Ectodermal cell (in vitro differentiated cells): Measurements from ENCODE around the gene DGKB.

Source experiments
- H3K27ac ChIP-seq: 2 replicates; pipeline ENCODE4 v1.7.0; 2013; ENCODE audit warnings: mild to moderate bottlenecking, low read depth, low read length; ENCODE audit not compliant: insufficient read depth, poor library complexity, severe bottlenecking
- H3K27me3 ChIP-seq: 2 replicates; pipeline ENCODE4 v1.7.0; 2013; ENCODE audit warnings: mild to moderate bottlenecking, low read length; ENCODE audit not compliant: insufficient read depth, control insufficient read depth, poor library complexity, severe bottlenecking
- H3K36me3 ChIP-seq: one replicate; pipeline ENCODE4 v1.7.0; 2013; ENCODE audit warnings: low read length; ENCODE audit not compliant: control insufficient read depth, insufficient read depth
- H3K4me1 ChIP-seq: one replicate; pipeline ENCODE4 v1.7.0; 2013; ENCODE audit warnings: low read length; ENCODE audit not compliant: control insufficient read depth, insufficient read depth
- H3K4me3 ChIP-seq: 2 replicates; pipeline ENCODE4 v1.7.0; 2013; ENCODE audit warnings: low read depth, low read length, control low read depth; ENCODE audit not compliant: insufficient read depth
- H3K9me3 ChIP-seq: 2 replicates; pipeline ENCODE4 v1.7.0; 2013; ENCODE audit warnings: mild to moderate bottlenecking, low read length, moderate library complexity; ENCODE audit not compliant: control insufficient read depth
- WGBS, 2 experiments: methylation state at CpG; one replicate each; pipeline ENCODE4 v1.1.7; 2013; ENCODE audit warnings: missing lambda C conversion rate in 2 of 2; 5-methylcytosine and 5-hydroxymethylcytosine counted together

The DGKB gene

GRCh38 chr7:14236834-14237233, 665.7 kb downstream of the DGKB start:
- WGBS, 2 experiments = 100% methylated on average over 1 of the region's 3 CpGs; no CpG with 5 or more reads in 1 of the 2 experiments
- Histone ChIP-seq H3K27ac (no peak overlapping the region), H3K9me3 (no peaks in the 10 kb centered on the region), H3K36me3 (no peaks in the 10 kb centered on the region), H3K4me1 (peaks cover under 1% of the 10 kb centered on the region), H3K27me3 (no peaks in the 10 kb centered on the region), H3K4me3 (no peak overlapping the region)

GRCh38 chr7:14235056-14235455, 667.5 kb downstream of the DGKB start:
- no peaks in the 10 kb centered on the region for H3K36me3 ChIP-seq
- H3K4me1 ChIP-seq = no peaks in the 10 kb centered on the region
- H3K27ac ChIP-seq = no peak overlapping the region
- no peaks in the 10 kb centered on the region for H3K27me3 ChIP-seq
- WGBS, 2 experiments = 83 to 95% methylated on average over 2 of the region's 2 CpGs
- no peak overlapping the region for H3K4me3 ChIP-seq
- H3K9me3 ChIP-seq = no peaks in the 10 kb centered on the region

- Histone ChIP-seq H3K36me3 (no peaks in the 10 kb centered on the region), H3K4me3 (no peak overlapping the region), H3K9me3 (no peaks in the 10 kb centered on the region), H3K4me1 (no peaks in the 10 kb centered on the region), H3K27me3 (no peaks in the 10 kb centered on the region), H3K27ac (no peak overlapping the region)
- 50 to 70% methylated on average over 1 of the region's 4 CpGs for WGBS, 2 experiments
These were observed 668.6 kb downstream of the DGKB start for GRCh38 chr7:14233868-14234369.

- WGBS, 2 experiments = 75 to 89% methylated on average over 4 to 7 of the region's 7 CpGs
- Histone ChIP-seq H3K36me3 (no peaks in the 10 kb centered on the region), H3K27me3 (no peaks in the 10 kb centered on the region), H3K4me3 (no peak overlapping the region), H3K27ac (no peak overlapping the region), H3K4me1 (no peaks in the 10 kb centered on the region), H3K9me3 (no peaks in the 10 kb centered on the region)
These were observed 669.3 kb downstream of the DGKB start for GRCh38 chr7:14233076-14233867.

GRCh38 chr7:14229047-14229446, 673.5 kb downstream of the DGKB start:
- Histone ChIP-seq H3K27me3 (no peaks in the 10 kb centered on the region), H3K9me3 (no peaks in the 10 kb centered on the region), H3K36me3 (no peaks in the 10 kb centered on the region), H3K27ac (no peak overlapping the region), H3K4me1 (no peaks in the 10 kb centered on the region), H3K4me3 (no peak overlapping the region)

GRCh38 chr7:14228341-14228740, 674.2 kb downstream of the DGKB start:
- WGBS, 2 experiments = 89 to 100% methylated on average over 3 to 4 of the region's 4 CpGs
- Histone ChIP-seq H3K36me3 (no peaks in the 10 kb centered on the region), H3K9me3 (no peaks in the 10 kb centered on the region), H3K27me3 (no peaks in the 10 kb centered on the region), H3K4me1 (no peaks in the 10 kb centered on the region), H3K27ac (no peak overlapping the region), H3K4me3 (no peak overlapping the region)

- no peaks in the 10 kb centered on the region for H3K27me3 ChIP-seq
- WGBS, 2 experiments = no CpG with 5 or more reads among the region's 2 CpGs
These were observed 676.4 kb downstream of the DGKB start for GRCh38 chr7:14226126-14226525.

GRCh38 chr7:14219125-14219524, 683.4 kb downstream of the DGKB start:
- Histone ChIP-seq H3K4me3 (no peak overlapping the region), H3K4me1 (no peaks in the 10 kb centered on the region), H3K9me3 (no peaks in the 10 kb centered on the region), H3K27me3 (no peaks in the 10 kb centered on the region), H3K27ac (no peak overlapping the region), H3K36me3 (no peaks in the 10 kb centered on the region)

More at GRCh38 chr7:14226126-14226525, 676.4 kb downstream of the DGKB start:
- Histone ChIP-seq H3K9me3 (no peaks in the 10 kb centered on the region), H3K4me3 (no peak overlapping the region), H3K36me3 (no peaks in the 10 kb centered on the region), H3K27ac (no peak overlapping the region), H3K4me1 (no peaks in the 10 kb centered on the region)

GRCh38 chr7:14218338-14218737, 684.2 kb downstream of the DGKB start:
- Histone ChIP-seq H3K27ac (no peak overlapping the region), H3K36me3 (no peaks in the 10 kb centered on the region), H3K27me3 (no peaks in the 10 kb centered on the region), H3K4me1 (no peaks in the 10 kb centered on the region), H3K9me3 (no peaks in the 10 kb centered on the region), H3K4me3 (no peak overlapping the region)
- WGBS, 2 experiments = no CpG with 5 or more reads among the region's 1 CpG

- Histone ChIP-seq H3K27me3 (no peaks in the 10 kb centered on the region), H3K4me3 (no peak overlapping the region), H3K9me3 (no peaks in the 10 kb centered on the region), H3K36me3 (no peaks in the 10 kb centered on the region), H3K4me1 (no peaks in the 10 kb centered on the region), H3K27ac (peak overlapping the region; percentile 6)
- 90 to 92% methylated on average over 1 of the region's 1 CpG for WGBS, 2 experiments
These were observed 692.6 kb downstream of the DGKB start for GRCh38 chr7:14209896-14210484.
